ENCODE data around the gene PTPRG.

Gene PTPRG

DNA sequence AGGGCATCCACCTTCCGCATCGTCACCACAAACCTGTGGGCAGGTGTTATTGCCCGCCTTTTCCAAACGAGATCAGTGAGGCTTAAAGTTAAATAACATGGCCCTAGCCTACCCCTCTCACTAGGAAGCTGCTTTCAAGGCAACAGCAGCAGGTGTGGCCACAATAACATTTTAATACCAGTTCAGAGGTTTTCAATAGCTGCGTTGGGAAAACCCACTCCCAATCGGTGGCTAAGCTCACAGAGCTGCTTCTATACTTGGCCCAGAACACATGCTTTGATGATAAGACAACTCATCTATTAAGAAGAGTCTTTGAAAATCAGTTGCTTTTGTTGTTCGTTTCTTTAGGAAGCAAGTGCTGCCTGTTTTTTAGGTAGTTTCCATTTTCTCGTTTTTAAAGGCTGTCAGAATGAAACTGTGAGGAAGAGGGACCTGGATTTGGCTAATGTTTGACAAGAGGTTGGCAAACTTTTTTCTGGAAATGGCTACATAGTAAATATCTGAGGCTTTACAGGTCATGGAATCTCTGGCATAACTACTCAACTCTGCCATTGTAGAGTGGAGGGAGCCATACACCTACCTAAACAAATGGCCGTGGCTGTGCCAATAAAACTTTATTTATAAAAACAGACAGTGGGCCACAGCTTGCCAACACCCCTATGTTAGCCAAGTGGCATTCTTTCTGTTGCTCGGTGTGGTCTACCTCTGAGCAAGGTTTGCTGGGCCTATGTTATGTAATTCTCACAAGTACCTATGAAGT lies 632.4 kb downstream of the PTPRG start:
- H3K4me3 ChIP-seq (ENCODE audit: low read depth, low read length) = no peak overlapping the region
- no peak for TF ChIP-seq CTCF (IDR thresholded peaks at IDR 0.05; ENCODE audit: insufficient read depth, low read depth, low read length, missing control alignments)
- DNase-seq (ENCODE audit: low read depth) = no peak

DNA sequence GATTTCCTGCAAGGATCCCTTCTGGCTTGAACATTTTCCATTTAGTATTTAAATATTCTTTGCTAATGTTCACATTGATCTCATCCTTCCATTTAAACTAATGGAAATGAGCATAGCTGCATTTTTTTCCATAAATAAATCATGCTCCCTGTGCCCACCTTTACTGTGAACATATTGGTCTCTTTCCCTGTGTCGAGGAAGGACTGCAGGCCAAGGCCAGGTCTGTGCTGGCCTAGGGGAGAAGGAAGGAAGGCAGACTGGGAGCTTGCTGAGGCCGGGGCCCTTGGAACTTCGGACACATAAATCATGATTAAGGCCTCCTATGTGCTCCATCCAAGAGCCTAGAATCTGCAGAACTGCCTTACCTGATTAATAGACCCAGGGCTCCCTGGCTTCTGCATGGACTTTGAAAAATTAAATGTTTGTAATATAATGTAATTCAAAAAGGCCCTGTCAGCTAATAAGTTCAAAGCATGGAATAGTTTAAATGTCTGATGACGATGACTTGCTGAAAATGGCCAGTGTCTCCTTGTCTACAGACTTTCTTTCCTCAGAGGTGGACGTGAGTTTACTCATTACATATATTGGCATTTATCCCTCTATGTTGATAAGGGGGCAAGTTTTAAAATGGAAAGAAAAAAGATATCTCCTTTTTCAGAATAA lies 636.1 kb downstream of the PTPRG start:
- no peak for DNase-seq (ENCODE audit: low read depth)
- H3K4me3 ChIP-seq (ENCODE audit: low read depth, low read length) = no peak overlapping the region
- no peak for TF ChIP-seq CTCF (IDR thresholded peaks at IDR 0.05; ENCODE audit: insufficient read depth, low read depth, low read length, missing control alignments)

DNA sequence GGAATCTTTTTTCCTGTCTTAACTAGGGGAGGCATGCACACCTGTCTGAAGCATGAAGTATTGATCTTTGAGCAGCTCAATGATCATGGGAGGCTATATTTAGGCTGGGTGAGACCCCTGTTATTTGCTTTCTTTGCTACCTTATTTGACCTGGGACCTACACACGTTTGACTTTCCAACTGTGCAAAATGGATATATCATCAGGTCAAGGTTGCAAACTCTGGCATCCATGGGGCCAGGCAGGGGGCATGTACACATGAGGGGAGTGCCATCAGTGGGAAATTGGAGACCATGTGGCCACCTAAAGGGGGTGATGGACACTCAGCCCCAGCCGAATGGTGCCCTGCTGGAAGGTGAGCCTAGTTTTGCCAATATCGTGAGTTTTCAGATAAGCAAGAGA lies 637.8 kb downstream of the PTPRG start:
- no peak overlapping the region for H3K4me3 ChIP-seq (ENCODE audit: low read depth, low read length)
- no peak for TF ChIP-seq CTCF (IDR thresholded peaks at IDR 0.05; ENCODE audit: insufficient read depth, low read depth, low read length, missing control alignments)
- no peak for DNase-seq (ENCODE audit: low read depth)

DNA sequence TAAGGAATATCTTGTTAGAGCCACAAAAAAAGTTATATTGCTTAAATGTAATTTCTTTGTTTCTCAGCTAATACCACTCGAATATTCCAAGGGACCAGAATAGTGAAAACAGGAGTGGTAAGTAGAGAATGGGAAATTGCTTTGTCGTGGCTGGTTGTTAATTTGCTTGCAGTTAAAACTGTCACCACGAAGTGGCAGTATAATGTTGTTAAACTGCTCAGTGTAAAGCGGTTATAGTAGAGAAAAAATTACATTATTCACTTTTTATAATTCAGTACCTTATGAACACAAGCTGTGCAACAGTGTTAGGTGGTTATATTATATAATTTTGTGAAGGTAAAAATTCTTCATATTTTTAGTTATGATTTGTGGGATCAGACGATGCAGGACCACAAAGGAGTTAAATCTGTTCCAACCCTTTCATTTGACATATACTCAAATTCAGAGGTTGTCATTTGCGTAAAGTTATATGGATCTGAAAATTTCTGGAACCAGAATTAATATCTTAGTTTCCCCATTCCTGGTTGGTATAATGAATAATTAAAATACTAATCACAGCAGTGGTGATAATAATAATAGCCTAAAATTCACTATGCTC lies 640.2 kb downstream of the PTPRG start:
- DNase-seq (ENCODE audit: low read depth) = peak; percentile 28
- H3K4me3 ChIP-seq (ENCODE audit: low read depth, low read length) = no peak overlapping the region
- TF ChIP-seq CTCF (IDR thresholded peaks at IDR 0.05; ENCODE audit: insufficient read depth, low read depth, low read length, missing control alignments) = peak; percentile 51

DNA sequence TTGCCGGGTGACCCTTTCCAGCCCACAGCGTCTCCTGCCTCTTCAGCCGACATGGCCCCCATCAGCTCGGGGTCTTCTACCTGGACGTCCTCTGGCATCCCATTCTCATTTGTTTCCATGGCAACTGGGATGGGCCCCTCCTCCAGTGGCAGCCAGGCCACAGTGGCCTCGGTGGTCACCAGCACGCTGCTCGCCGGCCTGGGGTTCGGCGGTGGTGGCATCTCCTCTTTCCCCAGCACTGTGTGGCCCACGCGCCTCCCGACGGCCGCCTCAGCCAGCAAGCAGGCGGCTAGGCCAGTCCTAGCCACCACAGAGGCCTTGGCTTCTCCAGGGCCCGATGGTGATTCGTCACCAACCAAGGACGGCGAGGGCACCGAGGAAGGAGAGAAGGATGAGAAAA lies 641.8 kb downstream of the PTPRG start:
- no peak overlapping the region for H3K4me3 ChIP-seq (ENCODE audit: low read depth, low read length)
- DNase-seq (ENCODE audit: low read depth) = no peak
- no peak for TF ChIP-seq CTCF (IDR thresholded peaks at IDR 0.05; ENCODE audit: insufficient read depth, low read depth, low read length, missing control alignments)

- DNase-seq (ENCODE audit: low read depth) = no peak
- TF ChIP-seq CTCF (IDR thresholded peaks at IDR 0.05; ENCODE audit: insufficient read depth, low read depth, low read length, missing control alignments) = no peak
Observed at GRCh38 chr3:62203561-62203960, 642.2 kb downstream of the PTPRG start.

More at GRCh38 chr3:62203561-62203960, 642.2 kb downstream of the PTPRG start:
- H3K4me3 ChIP-seq (ENCODE audit: low read depth, low read length) = no peak overlapping the region

All from GM12865 (cell line).